ENCODE results near the gene PPP1R13L.
A peak's percentile ranks its signal among the peaks of the same experiment; 100 is the strongest.
"Not testable (repeated sequence)": the region's sequence is repeated elsewhere in the genome, so short reads cannot be mapped to it uniquely, and the experiment has no call there.

PPP1R13L gene

GRCh38 chr19:45404557-45405434, at the start of gene PPP1R13L:
Gene PPP1R13L (minus strand): TSS chr19:45405069. CDS start chr19:45398318, 6,751 bp downstream.
- DNase-seq = no peak

GRCh38 chr19:45451850-45452387, 47.0 kb upstream of the PPP1R13L start:
- DNase-seq = no peak

GRCh38 chr19:45451131-45451849, 46.4 kb upstream of the PPP1R13L start:
- DNase-seq = peak; percentile 79

- no peak for DNase-seq
These were observed 45.1 kb upstream of the PPP1R13L start for GRCh38 chr19:45450012-45450333.

- no peak for DNase-seq
These were observed 44.0 kb upstream of the PPP1R13L start for GRCh38 chr19:45448887-45449299.

- no peak for DNase-seq
These were observed 43.5 kb upstream of the PPP1R13L start for GRCh38 chr19:45448425-45448756.

GRCh38 chr19:45446944-45447343, 42.1 kb upstream of the PPP1R13L start:
- DNase-seq = no peak

- no peak for DNase-seq
These were observed 41.4 kb upstream of the PPP1R13L start for GRCh38 chr19:45446295-45446694.

GRCh38 chr19:45445139-45445538, 40.3 kb upstream of the PPP1R13L start:
- no peak for DNase-seq

GRCh38 chr19:45444318-45445041, 39.6 kb upstream of the PPP1R13L start:
- peak; percentile 86 for DNase-seq

- DNase-seq = peak; percentile 78
These were observed 38.8 kb upstream of the PPP1R13L start for GRCh38 chr19:45443462-45444317.

GRCh38 chr19:45442778-45443461, 38.1 kb upstream of the PPP1R13L start:
- no peak for DNase-seq

GRCh38 chr19:45442408-45442777, 37.5 kb upstream of the PPP1R13L start:
- DNase-seq = no peak

- DNase-seq = no peak
These were observed 36.2 kb upstream of the PPP1R13L start for GRCh38 chr19:45440873-45441654.

GRCh38 chr19:45440259-45440638, 35.4 kb upstream of the PPP1R13L start:
- DNase-seq = peak; percentile 69

GRCh38 chr19:45439569-45440258, 34.8 kb upstream of the PPP1R13L start:
- DNase-seq = peak; percentile 95

GRCh38 chr19:45439190-45439568, 34.3 kb upstream of the PPP1R13L start:
- DNase-seq = no peak

GRCh38 chr19:45437328-45437727, 32.5 kb upstream of the PPP1R13L start:
- no peak for DNase-seq

- not testable (repeated sequence) for DNase-seq
These were observed 27.7 kb upstream of the PPP1R13L start for GRCh38 chr19:45432543-45432942.

GRCh38 chr19:45431008-45431407, 26.1 kb upstream of the PPP1R13L start:
- DNase-seq = not testable (repeated sequence)

Data from activated CD8-positive, alpha-beta memory T cell treated with anti-CD3 and anti-CD28 coated beads for 24 hours (primary cell).